Measurements from ENCODE around the gene APOL3. TPM values are rescaled to one million over a fixed set of nuclear protein-coding genes. Genes with fewer than 3 reads are reported as not detected.

Gene APOL3
- total and polyA plus RNA-seq, 3 donors from 2014 or later, result 10.6 to 20.9 (median 13.6) TPM

DNA sequence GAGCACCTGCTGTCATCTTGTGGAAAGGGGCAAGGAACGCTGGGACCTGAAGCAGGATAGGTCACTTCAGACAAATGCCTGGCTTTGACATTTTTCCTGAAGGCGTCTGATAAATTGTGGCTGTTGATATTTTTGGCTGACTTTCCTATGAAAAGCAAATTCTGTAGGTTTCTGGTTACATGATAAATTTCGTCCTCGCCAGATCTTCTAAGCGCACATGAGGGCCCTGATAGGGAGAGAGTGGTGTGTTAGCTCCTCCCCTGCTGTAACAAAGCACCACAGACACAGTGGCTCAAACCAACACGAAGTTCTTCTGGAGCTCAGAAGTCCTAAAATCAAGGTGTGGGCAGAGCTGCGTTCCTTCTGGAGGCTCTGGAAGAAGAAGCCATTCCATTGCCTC is 21.5 kb upstream of the APOL3 start:
- no peak for DNase-seq
- Histone ChIP-seq H3K36me3 (ENCODE audit: low read depth, missing control alignments) (no peaks in the 10 kb centered on the region), H3K4me3 (no peak overlapping the region), H3K27me3 (no peaks in the 10 kb centered on the region), H3K27ac (no peak overlapping the region), H3K9me3 (no peaks in the 10 kb centered on the region), H3K4me1 (no peaks in the 10 kb centered on the region)
- TF ChIP-seq, protein P1, sequence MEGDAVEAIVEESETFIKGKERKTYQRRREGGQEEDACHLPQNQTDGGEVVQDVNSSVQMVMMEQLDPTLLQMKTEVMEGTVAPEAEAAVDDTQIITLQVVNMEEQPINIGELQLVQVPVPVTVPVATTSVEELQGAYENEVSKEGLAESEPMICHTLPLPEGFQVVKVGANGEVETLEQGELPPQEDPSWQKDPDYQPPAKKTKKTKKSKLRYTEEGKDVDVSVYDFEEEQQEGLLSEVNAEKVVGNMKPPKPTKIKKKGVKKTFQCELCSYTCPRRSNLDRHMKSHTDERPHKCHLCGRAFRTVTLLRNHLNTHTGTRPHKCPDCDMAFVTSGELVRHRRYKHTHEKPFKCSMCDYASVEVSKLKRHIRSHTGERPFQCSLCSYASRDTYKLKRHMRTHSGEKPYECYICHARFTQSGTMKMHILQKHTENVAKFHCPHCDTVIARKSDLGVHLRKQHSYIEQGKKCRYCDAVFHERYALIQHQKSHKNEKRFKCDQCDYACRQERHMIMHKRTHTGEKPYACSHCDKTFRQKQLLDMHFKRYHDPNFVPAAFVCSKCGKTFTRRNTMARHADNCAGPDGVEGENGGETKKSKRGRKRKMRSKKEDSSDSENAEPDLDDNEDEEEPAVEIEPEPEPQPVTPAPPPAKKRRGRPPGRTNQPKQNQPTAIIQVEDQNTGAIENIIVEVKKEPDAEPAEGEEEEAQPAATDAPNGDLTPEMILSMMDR (IDR thresholded peaks at IDR 0.05), result no peak
- TF ChIP-seq POLR2A (IDR thresholded peaks at IDR 0.05), result no peak
- WGBS, 2 donors, result 80 to 87% methylated on average over 7 of the region's 7 CpGs
- intact Hi-C loops (cut with DNase I; ENCODE audit: low total_unique reads), result loop anchor here (5.0 kb wide), 1 partner anchor 35 kb away; no protein-coding TSS in a partner anchor

DNA sequence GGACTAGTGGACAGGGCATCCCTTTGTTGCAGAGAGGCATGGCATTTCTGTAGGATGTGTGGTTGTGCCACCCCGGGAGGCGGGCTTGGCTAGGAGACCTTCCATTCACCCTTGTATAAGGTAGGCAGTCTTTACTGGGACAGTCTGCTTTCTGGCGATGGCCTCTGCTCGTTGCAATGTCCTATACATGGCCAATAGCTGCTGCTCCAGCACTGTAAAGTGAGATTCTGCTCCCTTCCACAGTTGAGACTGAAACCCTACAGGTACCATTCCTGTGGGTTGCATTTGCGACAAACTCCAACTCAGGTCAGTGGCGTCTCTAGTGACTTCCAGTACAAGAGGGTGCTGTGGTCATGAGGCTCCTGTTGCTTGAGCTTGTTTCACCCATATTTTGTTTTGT is 20.4 kb upstream of the APOL3 start:
- Histone ChIP-seq H3K36me3 (ENCODE audit: low read depth, missing control alignments) (no peaks in the 10 kb centered on the region), H3K4me3 (no peak overlapping the region), H3K27me3 (no peaks in the 10 kb centered on the region), H3K4me1 (no peaks in the 10 kb centered on the region), H3K27ac (no peak overlapping the region), H3K9me3 (no peaks in the 10 kb centered on the region)
- DNase-seq, result no peak
- TF ChIP-seq POLR2A (IDR thresholded peaks at IDR 0.05), result no peak
- TF ChIP-seq, protein P1 (IDR thresholded peaks at IDR 0.05), result no peak
- 96 to 99% methylated on average over 2 to 6 of the region's 6 CpGs for WGBS, 2 donors
- intact Hi-C loops (cut with DNase I; ENCODE audit: low total_unique reads), result loop anchor here (5.0 kb wide), 1 partner anchor 34 kb away; no protein-coding TSS in a partner anchor

DNA sequence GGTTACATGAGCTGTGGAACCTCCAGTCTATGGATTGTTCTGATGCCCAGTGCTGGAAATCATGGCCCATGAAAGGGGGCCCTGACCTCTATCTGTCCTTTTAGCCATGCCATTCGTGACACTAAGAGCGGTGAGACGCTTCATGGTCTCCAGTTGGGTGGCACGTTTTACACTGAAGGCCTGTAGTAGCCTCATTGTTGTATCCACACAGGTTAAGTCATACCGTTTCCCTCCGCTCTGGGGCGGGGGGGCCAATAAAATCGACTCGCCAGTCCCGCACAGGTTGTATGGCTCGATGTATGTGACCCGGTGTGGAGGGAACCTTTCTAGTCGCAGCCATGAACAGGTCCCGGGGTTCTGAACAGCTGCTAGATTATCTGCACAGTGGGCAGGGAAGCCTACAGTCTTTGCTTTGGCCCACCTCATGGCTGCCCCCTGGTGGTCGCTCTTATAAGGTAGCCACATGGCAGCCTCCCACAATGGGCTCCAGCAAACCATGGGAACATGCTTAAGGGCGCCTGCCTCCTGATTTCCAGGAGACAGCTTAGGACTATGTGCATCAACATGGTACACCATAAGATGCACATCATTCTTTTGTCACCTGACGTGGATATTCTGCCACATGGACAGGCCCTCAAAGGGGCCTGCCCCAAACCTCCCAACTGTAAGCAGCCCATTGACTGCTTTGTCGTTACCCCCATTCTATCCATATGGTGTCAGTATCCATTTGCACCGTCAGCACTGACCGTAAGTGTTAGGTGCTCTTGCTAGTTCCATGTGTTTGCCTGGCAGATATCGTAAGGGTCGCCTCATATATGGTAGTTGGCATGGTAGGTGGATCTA is 19.7 kb upstream of the APOL3 start:
- H3K4me3 ChIP-seq, result no peak overlapping the region
- no peak for TF ChIP-seq POLR2A (IDR thresholded peaks at IDR 0.05)
- TF ChIP-seq, protein P1 (IDR thresholded peaks at IDR 0.05), result peak; percentile 77 to 92 (median 83)
- DNase-seq, result peak; percentile 93
- intact Hi-C loops (cut with DNase I; ENCODE audit: low total_unique reads), result loop anchor here (5.0 kb wide), 1 partner anchor 33 kb away; no protein-coding TSS in a partner anchor
- no peaks in the 10 kb centered on the region for H3K36me3 ChIP-seq (ENCODE audit: low read depth, missing control alignments)
- H3K4me1 ChIP-seq, result no peaks in the 10 kb centered on the region
- no peaks in the 10 kb centered on the region for H3K27me3 ChIP-seq
- WGBS, 2 donors, result 69 to 76% methylated on average over 13 to 22 of the region's 22 CpGs
- H3K9me3 ChIP-seq, result no peaks in the 10 kb centered on the region
- H3K27ac ChIP-seq, result no peak overlapping the region

DNA sequence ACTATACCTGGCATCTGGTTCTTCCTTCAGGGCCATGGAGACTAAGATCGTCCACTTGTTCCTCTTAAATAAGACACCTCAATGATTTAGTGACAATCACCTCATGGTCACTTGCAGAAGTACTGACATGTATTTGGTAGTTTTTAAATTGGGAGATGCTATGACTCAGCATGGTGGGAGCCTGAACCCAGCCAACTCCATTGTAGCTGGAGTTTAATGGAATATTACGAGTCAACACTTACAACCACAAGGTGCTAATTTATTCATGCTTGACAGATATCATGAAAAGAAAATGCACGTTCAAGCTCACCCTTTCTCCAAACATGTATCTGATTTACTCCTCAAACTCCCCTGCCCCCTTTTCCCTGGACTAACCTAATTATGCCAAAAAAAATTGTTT is 16.6 kb upstream of the APOL3 start:
- intact Hi-C loops (cut with DNase I; ENCODE audit: low total_unique reads), result no loop called here
- Histone ChIP-seq H3K9me3 (no peaks in the 10 kb centered on the region), H3K27ac (no peak overlapping the region), H3K4me3 (no peak overlapping the region), H3K36me3 (ENCODE audit: low read depth, missing control alignments) (no peaks in the 10 kb centered on the region), H3K27me3 (no peaks in the 10 kb centered on the region), H3K4me1 (no peaks in the 10 kb centered on the region)
- TF ChIP-seq, protein P1 (IDR thresholded peaks at IDR 0.05), result no peak
- TF ChIP-seq POLR2A (IDR thresholded peaks at IDR 0.05), result no peak
- DNase-seq, result no peak
- 87 to 90% methylated on average over 3 of the region's 3 CpGs for WGBS, 2 donors

All from testis (tissue), 3 donors.